GM23338 (cell line): ENCODE data around the gene FOXQ1.

Experiments
- CTCF ChIP-seq, 2 experiments: fragments of 200-600 bp in 1 of 2; sonication (generic) in 1 of 2; conservative IDR thresholded peaks; 2 replicates each; pipeline versions ENCODE4 v1.5.1 to v1.6.1; 2016 to 2017; ENCODE audit warnings: antibody characterized with exemption in 2 of 2, low read depth in 2 of 2, mild to moderate bottlenecking in 2 of 2, moderate library complexity in 1 of 2
- NANOG ChIP-seq: IDR thresholded peaks from 2 replicates; pipeline ENCODE4 v1.6.1; 2016; ENCODE audit warnings: antibody characterized with exemption, borderline replicate concordance

- TF ChIP-seq CTCF (conservative IDR thresholded peaks at IDR 0.05; ENCODE audit: low read depth in 2 of 2) = no peak
- no peak for TF ChIP-seq NANOG
Measured at GRCh38 chr6:1346101-1346500, 34.2 kb downstream of the FOXQ1 start.
